ENCODE measurements around the gene FOXG1. TPM values are rescaled to one million over a fixed set of nuclear protein-coding genes. Genes with fewer than 3 reads are reported as not detected.

FOXG1 gene
- total and polyA plus RNA-seq, 2 donors (not counting 1 experiment from before 2014, with no cell fraction given), result not detected

DNA sequence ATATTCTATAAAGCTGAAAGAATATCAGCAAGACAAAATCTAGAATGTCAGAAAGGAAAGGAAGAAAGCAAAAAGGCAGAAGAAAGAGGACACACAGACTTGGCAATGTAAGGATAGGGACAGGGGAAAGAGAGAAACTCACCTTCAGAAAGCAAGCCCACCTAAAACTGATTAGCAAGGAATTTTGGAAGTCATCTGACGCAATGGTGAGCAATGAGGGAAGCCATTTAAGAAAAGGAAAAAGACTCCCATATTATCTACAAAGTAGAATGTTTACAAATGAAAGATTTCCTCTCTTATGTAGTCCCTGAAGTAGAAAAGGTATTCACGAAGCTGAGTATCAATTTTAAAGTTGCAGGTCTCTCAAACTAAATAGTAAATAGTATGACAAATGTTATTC is 35.2 kb upstream of the FOXG1 start:
- DNase-seq (no peak), ATAC-seq (ENCODE audit: low read depth) (no peak)
- no peak for TF ChIP-seq EZH2 (IDR thresholded peaks at IDR 0.05; ENCODE audit: borderline replicate concordance, insufficient read depth, low read depth, low read length, poor library complexity, severe bottlenecking)
- TF ChIP-seq, protein P1, sequence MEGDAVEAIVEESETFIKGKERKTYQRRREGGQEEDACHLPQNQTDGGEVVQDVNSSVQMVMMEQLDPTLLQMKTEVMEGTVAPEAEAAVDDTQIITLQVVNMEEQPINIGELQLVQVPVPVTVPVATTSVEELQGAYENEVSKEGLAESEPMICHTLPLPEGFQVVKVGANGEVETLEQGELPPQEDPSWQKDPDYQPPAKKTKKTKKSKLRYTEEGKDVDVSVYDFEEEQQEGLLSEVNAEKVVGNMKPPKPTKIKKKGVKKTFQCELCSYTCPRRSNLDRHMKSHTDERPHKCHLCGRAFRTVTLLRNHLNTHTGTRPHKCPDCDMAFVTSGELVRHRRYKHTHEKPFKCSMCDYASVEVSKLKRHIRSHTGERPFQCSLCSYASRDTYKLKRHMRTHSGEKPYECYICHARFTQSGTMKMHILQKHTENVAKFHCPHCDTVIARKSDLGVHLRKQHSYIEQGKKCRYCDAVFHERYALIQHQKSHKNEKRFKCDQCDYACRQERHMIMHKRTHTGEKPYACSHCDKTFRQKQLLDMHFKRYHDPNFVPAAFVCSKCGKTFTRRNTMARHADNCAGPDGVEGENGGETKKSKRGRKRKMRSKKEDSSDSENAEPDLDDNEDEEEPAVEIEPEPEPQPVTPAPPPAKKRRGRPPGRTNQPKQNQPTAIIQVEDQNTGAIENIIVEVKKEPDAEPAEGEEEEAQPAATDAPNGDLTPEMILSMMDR (IDR thresholded peaks at IDR 0.05), result no peak
- no peak overlapping the region for H3K4me3 Mint-ChIP-seq
- Histone ChIP-seq H3K4me3 (ENCODE audit: control extremely low read depth in 1 of 5, extremely low read depth in 1 of 5, insufficient read depth in 1 of 5, low read depth in 2 of 5, low read length in 4 of 5) (no peak overlapping the region), H3K27ac (ENCODE audit: low read length in 2 of 2) (no peak overlapping the region), H3K9ac (ENCODE audit: low read length) (no peak overlapping the region), H3K36me3 (replicated peaks in 1 of 2; ENCODE audit: control extremely low read depth in 1 of 2, control insufficient read depth in 1 of 2, extremely low read depth in 1 of 2, insufficient read depth in 2 of 2, low read length in 1 of 2) (no peaks in the 10 kb centered on the region), H3K9me3 (ENCODE audit: control extremely low read depth in 1 of 3, control insufficient read depth in 2 of 3, insufficient read depth in 1 of 3, low read length in 2 of 3) (no peaks in the 10 kb centered on the region), H2AFZ (ENCODE audit: insufficient read depth, low read depth, low read length, poor library complexity, severe bottlenecking) (no peak overlapping the region), H3K79me2 (ENCODE audit: control insufficient read depth, insufficient read depth, low read length) (no peaks in the 10 kb centered on the region), H3K4me1 (ENCODE audit: control insufficient read depth in 2 of 2, insufficient read depth in 2 of 2, low read length in 2 of 2) (no peaks in the 10 kb centered on the region), H4K20me1 (ENCODE audit: control insufficient read depth, insufficient read depth, low read length, poor library complexity, severe bottlenecking) (no peaks in the 10 kb centered on the region), H3K4me2 (replicated peaks; ENCODE audit: low read depth, low read length, poor library complexity, severe bottlenecking) (no peak overlapping the region), H3K27me3 (replicated peaks in 1 of 4; ENCODE audit: control extremely low read depth in 1 of 4, control insufficient read depth in 3 of 4, insufficient read depth in 4 of 4, low read length in 3 of 4) (no peaks in the 10 kb centered on the region)
- POLR2A ChIA-PET, result no interaction called here
- H3K4me1 Mint-ChIP-seq, result no peaks in the 10 kb centered on the region
- WGBS (ENCODE audit: insufficient coverage), result no CpG with 5 or more reads among the region's 2 CpGs
- no peaks in the 10 kb centered on the region for H3K9me3 Mint-ChIP-seq (ENCODE audit: insufficient read depth)
- CTCF ChIA-PET, result no interaction called here
- intact Hi-C loops (cut with micrococcal nuclease), result no loop called here
- H3K27me3 Mint-ChIP-seq, result no peaks in the 10 kb centered on the region
- H3K27ac Mint-ChIP-seq, result no peak overlapping the region

DNA sequence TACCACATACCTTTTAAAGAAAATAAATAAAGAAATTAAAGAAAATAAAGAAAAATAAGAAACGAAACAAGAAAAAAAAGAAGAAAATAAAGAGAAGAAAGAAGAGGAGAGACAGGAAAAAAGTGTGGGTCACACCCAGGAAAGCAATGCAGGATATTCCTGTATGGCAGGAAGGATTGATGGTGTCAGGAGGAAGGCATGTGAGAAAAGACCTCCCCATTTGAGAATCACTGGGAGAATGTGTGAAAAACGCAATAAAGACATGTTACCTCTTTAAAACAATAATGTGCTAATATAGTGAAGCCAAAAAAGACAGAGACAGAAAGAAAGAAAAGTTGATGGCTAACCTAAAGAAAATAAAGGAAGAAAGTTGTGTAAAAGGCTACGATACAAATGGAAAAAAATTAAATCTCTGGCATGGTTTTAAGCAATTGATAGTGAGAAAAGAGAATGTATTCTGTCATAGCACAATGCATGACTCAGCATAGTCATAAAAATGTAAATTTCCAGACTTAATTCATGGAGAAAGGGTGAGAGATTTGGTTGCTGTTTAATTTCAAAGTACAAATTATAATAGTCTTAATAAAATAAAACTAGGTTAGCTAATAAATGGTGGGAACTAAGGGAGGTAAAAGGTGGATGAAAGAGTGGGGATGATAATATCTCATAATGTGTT is 24.3 kb upstream of the FOXG1 start:
- H4K20me1 ChIP-seq (ENCODE audit: control insufficient read depth, insufficient read depth, low read length, poor library complexity, severe bottlenecking), result no peaks in the 10 kb centered on the region
- CTCF ChIA-PET, result no interaction called here
- TF ChIP-seq, protein P1 (IDR thresholded peaks at IDR 0.05), result no peak
- TF ChIP-seq EZH2 (IDR thresholded peaks at IDR 0.05; ENCODE audit: borderline replicate concordance, insufficient read depth, low read depth, low read length, poor library complexity, severe bottlenecking), result no peak
- no peaks in the 10 kb centered on the region for H3K4me1 ChIP-seq (ENCODE audit: control insufficient read depth in 2 of 2, insufficient read depth in 2 of 2, low read length in 2 of 2)
- no peak overlapping the region for H3K27ac Mint-ChIP-seq
- no peak overlapping the region for H3K4me3 Mint-ChIP-seq
- ATAC-seq (ENCODE audit: low read depth) (no peak), DNase-seq (no peak)
- no peaks in the 10 kb centered on the region for H3K79me2 ChIP-seq (ENCODE audit: control insufficient read depth, insufficient read depth, low read length)
- H3K4me3 ChIP-seq (ENCODE audit: control extremely low read depth in 1 of 5, extremely low read depth in 1 of 5, insufficient read depth in 1 of 5, low read depth in 2 of 5, low read length in 4 of 5), result no peak overlapping the region
- H3K4me2 ChIP-seq (replicated peaks; ENCODE audit: low read depth, low read length, poor library complexity, severe bottlenecking), result no peak overlapping the region
- H3K27ac ChIP-seq (ENCODE audit: low read length in 2 of 2), result no peak overlapping the region
- intact Hi-C loops (cut with micrococcal nuclease), result no loop called here
- H3K9me3 Mint-ChIP-seq (ENCODE audit: insufficient read depth), result no peaks in the 10 kb centered on the region
- no peaks in the 10 kb centered on the region for H3K27me3 Mint-ChIP-seq
- no peak overlapping the region for H2AFZ ChIP-seq (ENCODE audit: insufficient read depth, low read depth, low read length, poor library complexity, severe bottlenecking)
- H3K4me1 Mint-ChIP-seq, result no peaks in the 10 kb centered on the region
- WGBS (ENCODE audit: insufficient coverage), result no CpG with 5 or more reads among the region's 3 CpGs
- no peak overlapping the region for H3K9ac ChIP-seq (ENCODE audit: low read length)
- peaks cover 0 to 3% (median 0%) of the 10 kb centered on the region in 3 donors for H3K9me3 ChIP-seq (ENCODE audit: control extremely low read depth in 1 of 3, control insufficient read depth in 2 of 3, insufficient read depth in 1 of 3, low read length in 2 of 3)
- POLR2A ChIA-PET, result no interaction called here
- no peaks in the 10 kb centered on the region for H3K27me3 ChIP-seq (replicated peaks in 1 of 4; ENCODE audit: control extremely low read depth in 1 of 4, control insufficient read depth in 3 of 4, insufficient read depth in 4 of 4, low read length in 3 of 4)
- no peaks in the 10 kb centered on the region for H3K36me3 ChIP-seq (replicated peaks in 1 of 2; ENCODE audit: control extremely low read depth in 1 of 2, control insufficient read depth in 1 of 2, extremely low read depth in 1 of 2, insufficient read depth in 2 of 2, low read length in 1 of 2)
